Panc1 (cell line): Measurements from ENCODE around the gene CCNQ.

Source experiments
- CTCF ChIP-seq: fragments of 450-650 bp; IDR thresholded peaks from 2 replicates; pipeline ENCODE4 v1.5.1; 2017; ENCODE audit warnings: mild to moderate bottlenecking
- POLR2AphosphoS5 ChIP-seq: IDR thresholded peaks from 2 replicates; pipeline ENCODE4 v1.6.1; 2012; ENCODE audit warnings: mild to moderate bottlenecking, low read depth, low read length, moderate library complexity

GRCh38 chrX:153547195-153547594 lies 51.7 kb downstream of the CCNQ start:
- TF ChIP-seq CTCF (no peak), POLR2AphosphoS5 (no peak)
